ENCODE measurements around the gene BPIFA1.

DNA sequence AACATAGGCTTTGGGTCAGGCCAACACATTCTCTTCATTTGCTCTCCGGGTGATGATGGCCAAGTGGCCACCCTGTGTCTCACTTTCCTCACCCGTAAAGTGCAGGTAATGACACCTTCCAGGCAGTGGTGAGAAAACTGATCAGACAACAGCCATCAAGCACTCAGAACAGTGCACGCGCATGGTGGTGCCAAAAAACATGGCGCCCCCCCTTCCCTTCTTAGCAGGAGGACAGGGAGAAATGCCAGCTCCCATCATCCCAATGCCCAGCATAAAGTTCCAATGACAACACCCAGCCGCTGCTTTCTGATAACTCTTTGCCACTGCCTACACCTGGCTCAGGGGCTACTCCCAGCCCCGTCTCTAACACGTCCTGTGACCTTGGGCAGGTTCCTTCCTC, 55.6 kb downstream of the BPIFA1 start:
- TF ChIP-seq, protein P1, sequence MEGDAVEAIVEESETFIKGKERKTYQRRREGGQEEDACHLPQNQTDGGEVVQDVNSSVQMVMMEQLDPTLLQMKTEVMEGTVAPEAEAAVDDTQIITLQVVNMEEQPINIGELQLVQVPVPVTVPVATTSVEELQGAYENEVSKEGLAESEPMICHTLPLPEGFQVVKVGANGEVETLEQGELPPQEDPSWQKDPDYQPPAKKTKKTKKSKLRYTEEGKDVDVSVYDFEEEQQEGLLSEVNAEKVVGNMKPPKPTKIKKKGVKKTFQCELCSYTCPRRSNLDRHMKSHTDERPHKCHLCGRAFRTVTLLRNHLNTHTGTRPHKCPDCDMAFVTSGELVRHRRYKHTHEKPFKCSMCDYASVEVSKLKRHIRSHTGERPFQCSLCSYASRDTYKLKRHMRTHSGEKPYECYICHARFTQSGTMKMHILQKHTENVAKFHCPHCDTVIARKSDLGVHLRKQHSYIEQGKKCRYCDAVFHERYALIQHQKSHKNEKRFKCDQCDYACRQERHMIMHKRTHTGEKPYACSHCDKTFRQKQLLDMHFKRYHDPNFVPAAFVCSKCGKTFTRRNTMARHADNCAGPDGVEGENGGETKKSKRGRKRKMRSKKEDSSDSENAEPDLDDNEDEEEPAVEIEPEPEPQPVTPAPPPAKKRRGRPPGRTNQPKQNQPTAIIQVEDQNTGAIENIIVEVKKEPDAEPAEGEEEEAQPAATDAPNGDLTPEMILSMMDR (IDR thresholded peaks at IDR 0.05) = no peak
- TF ChIP-seq POLR2A (IDR thresholded peaks at IDR 0.05) (no peak), EP300 (IDR thresholded peaks at IDR 0.05) (no peak)

Measured in ovary (tissue), 3 donors.